B cell (primary cell): ENCODE measurements around the gene TBC1D22A. TPM values are rescaled to one million over a fixed set of nuclear protein-coding genes. Genes with fewer than 3 reads are reported as not detected.

Experiments used
- ATAC-seq: fragments of 200-7000 bp; cut with Tn5 transposase; one replicate; pipeline ENCODE4 v1.10.0; 2021; ENCODE audit warnings: low read depth, mild to moderate bottlenecking, moderate number of reproducible peaks, moderate library complexity
- CTCF ChIA-PET: fragments of 350-600 bp; sonication (Branson Sonifier 250); formaldehyde crosslinking; loops from one replicate; lab custom pipeline; 2021; ENCODE audit warnings: antibody characterized with exemption, inconsistent platforms; lab: Charles Lee
- POLR2A ChIA-PET: fragments of 350-600 bp; sonication (Branson Sonifier 250); formaldehyde crosslinking; loops from one replicate; lab custom pipeline; 2021; ENCODE audit warnings: antibody characterized with exemption; lab: Charles Lee
- DNase-seq: peaks from one replicate; pipeline ENCODE4 v3.0.0; 2013
- H2AFZ ChIP-seq: 2 replicates; pipeline ENCODE4 v1.6.1; 2012; ENCODE audit warnings: mild to moderate bottlenecking, low read depth, low read length; ENCODE audit not compliant: insufficient read depth, poor library complexity, severe bottlenecking
- H3K27ac ChIP-seq, 2 donors: 1 replicate in 1 of 2; 2 replicates in 1 of 2; pipeline ENCODE4 v1.5.1; 2012 to 2013; ENCODE audit warnings: low read length in 2 of 2, mild to moderate bottlenecking in 2 of 2, moderate library complexity in 1 of 2
- H3K27me3 ChIP-seq, 4 experiments: fragments of 200-600 bp in 1 of 4; sonication (generic) in 1 of 4; replicated peaks in 1 of 4; 1 replicate in 2 of 4; 2 replicates in 2 of 4; pipeline versions ENCODE4 v1.6.1 to v1.7.0; 2013 to 2016; ENCODE audit warnings: low read length in 3 of 4, mild to moderate bottlenecking in 2 of 4, mixed read lengths in 1 of 4, moderate library complexity in 1 of 4; ENCODE audit not compliant: insufficient read depth in 4 of 4, control insufficient read depth in 3 of 4; ENCODE audit errors: control extremely low read depth in 1 of 4
- H3K36me3 ChIP-seq, 2 experiments: replicated peaks in 1 of 2; 1 replicate in 1 of 2; 2 replicates in 1 of 2; pipeline versions ENCODE4 v1.6.1 to v1.7.1; 2013; ENCODE audit warnings: low read length in 1 of 2; ENCODE audit not compliant: insufficient read depth in 2 of 2, control insufficient read depth in 1 of 2; ENCODE audit errors: control extremely low read depth in 1 of 2, extremely low read depth in 1 of 2
- H3K4me1 ChIP-seq, 2 donors: fragments of 200-600 bp in 1 of 2; sonication (generic) in 1 of 2; 1 replicate in 1 of 2; 2 replicates in 1 of 2; pipeline versions ENCODE4 v1.5.1 to v1.6.1; 2013 to 2017; ENCODE audit warnings: low read length in 2 of 2; ENCODE audit not compliant: control insufficient read depth in 2 of 2, insufficient read depth in 2 of 2
- H3K4me2 ChIP-seq: replicated peaks from 2 replicates; pipeline ENCODE3; 2012; ENCODE audit warnings: mild to moderate bottlenecking, low read depth, low read length; ENCODE audit not compliant: poor library complexity, severe bottlenecking
- H3K4me3 ChIP-seq, 5 experiments: fragments of 200-600 bp in 1 of 5; sonication (generic) in 1 of 5; 1 replicate in 3 of 5; 2 replicates in 2 of 5; pipeline versions ENCODE4 v1.5.1 to v1.7.0; 2011 to 2016; ENCODE audit warnings: low read length in 4 of 5, mild to moderate bottlenecking in 4 of 5, low read depth in 2 of 5, control low read depth in 1 of 5, moderate library complexity in 1 of 5; ENCODE audit not compliant: insufficient read depth in 1 of 5; ENCODE audit errors: control extremely low read depth in 1 of 5, extremely low read depth in 1 of 5
- H3K79me2 ChIP-seq: fragments of 200-600 bp; sonication (generic); one replicate; pipeline ENCODE4 v1.6.0; 2016; ENCODE audit warnings: low read length; ENCODE audit not compliant: control insufficient read depth, insufficient read depth
- H3K9ac ChIP-seq: fragments of 200-600 bp; sonication (generic); 2 replicates; pipeline ENCODE4 v1.6.1; 2017; ENCODE audit warnings: mild to moderate bottlenecking, low read length, moderate library complexity
- H3K9me3 ChIP-seq, 3 donors: one replicate each; pipeline versions ENCODE4 v1.6.1 to v1.7.1; 2013; ENCODE audit warnings: low read length in 2 of 3; ENCODE audit not compliant: control insufficient read depth in 2 of 3, insufficient read depth in 1 of 3; ENCODE audit errors: control extremely low read depth in 1 of 3
- H4K20me1 ChIP-seq: 2 replicates; pipeline ENCODE4 v1.6.0; 2012; ENCODE audit warnings: mild to moderate bottlenecking, low read length; ENCODE audit not compliant: insufficient read depth, control insufficient read depth, poor library complexity, severe bottlenecking
- H3K27ac Mint-ChIP-seq: one replicate; pipeline ENCODE4 v1.8.0; 2021; ENCODE audit warnings: mixed read lengths
- H3K27me3 Mint-ChIP-seq: one replicate; pipeline ENCODE4 v1.8.0; 2021; ENCODE audit warnings: mixed read lengths
- H3K4me1 Mint-ChIP-seq: one replicate; pipeline ENCODE4 v1.8.0; 2021; ENCODE audit warnings: mixed read lengths
- H3K4me3 Mint-ChIP-seq: one replicate; pipeline ENCODE4 v1.8.0; 2021; ENCODE audit warnings: mixed read lengths
- H3K9me3 Mint-ChIP-seq: one replicate; pipeline ENCODE4 v1.8.0; 2022; ENCODE audit warnings: mixed read lengths; ENCODE audit not compliant: insufficient read depth
- CTCF ChIP-seq: fragments of 200-600 bp; IDR thresholded peaks from one replicate; pipeline ENCODE4 v1.8.0; 2022; ENCODE audit warnings: antibody characterized with exemption, mild to moderate bottlenecking
- EZH2 ChIP-seq: IDR thresholded peaks from 2 replicates; pipeline ENCODE4 v1.6.1; 2012; ENCODE audit warnings: borderline replicate concordance, low read depth, mild to moderate bottlenecking, moderate library complexity, low read length; ENCODE audit not compliant: insufficient read depth, poor library complexity, severe bottlenecking
- WGBS: methylation state at CpG from one replicate; pipeline ENCODE4 v1.1.5; 2013; ENCODE audit warnings: missing lambda C conversion rate; ENCODE audit not compliant: insufficient coverage; 5-methylcytosine and 5-hydroxymethylcytosine counted together
- intact Hi-C: fragments of 100-400 bp; cut with micrococcal nuclease; formaldehyde crosslinking; loops from one replicate; pipeline ENCODE4 v1.10.0; 2022
- polyA plus RNA-seq: library from polyadenylated mRNA; depleted of rRNA; stranded (reverse); fragments of >200 nt; gene quantifications from 2 replicates; pipeline ENCODE4 v1.2.3, GENCODE V29; 2012
- total RNA-seq, 2 donors: library from RNA; stranded (reverse); fragments of 120-200 nt in 1 of 2; gene quantifications; 1 replicate in 1 of 2; 2 replicates in 1 of 2; pipeline versions ENCODE4 v1.2.3 to v1.2.4, GENCODE V29; 2013 to 2022

Gene TBC1D22A
- total and polyA plus RNA-seq, 2 donors (not counting 1 experiment from before 2014, with no cell fraction given) = 73.8 to 128 TPM

- peaks cover 77% of the 10 kb centered on the region for H4K20me1 ChIP-seq
- H3K4me2 ChIP-seq = no peak overlapping the region
- H2AFZ ChIP-seq = no peak overlapping the region
- H3K27ac ChIP-seq = no peak overlapping the region
- Mint-ChIP-seq H3K27ac (peak overlapping the region; percentile 32), H3K27me3 (no peaks in the 10 kb centered on the region), H3K4me1 (peaks cover 14% of the 10 kb centered on the region), H3K4me3 (no peak overlapping the region), H3K9me3 (no peaks in the 10 kb centered on the region)
- no peaks in the 10 kb centered on the region for H3K4me1 ChIP-seq
- H3K9me3 ChIP-seq = peaks cover 0 to 3% (median 0%) of the 10 kb centered on the region in 3 donors
- ATAC-seq = no peak
- CTCF ChIA-PET = no interaction called here
- POLR2A ChIA-PET = no interaction called here
- 94% methylated on average over 23 of the region's 24 CpGs for WGBS
- intact Hi-C loops = no loop called here
- H3K27me3 ChIP-seq = no peaks in the 10 kb centered on the region
- TF ChIP-seq EZH2 = no peak
- TF ChIP-seq CTCF = no peak
- DNase-seq = no peak
- H3K79me2 ChIP-seq = peaks cover 71% of the 10 kb centered on the region
- no peak overlapping the region for H3K4me3 ChIP-seq
- peaks cover 0 to 52% of the 10 kb centered on the region in 2 experiments for H3K36me3 ChIP-seq
- no peak overlapping the region for H3K9ac ChIP-seq
These were observed 173.3 kb downstream of the TBC1D22A start for GRCh38 chr22:46935506-46936377.

- Histone ChIP-seq H3K4me3 (no peak overlapping the region), H3K4me1 (no peaks in the 10 kb centered on the region), H3K36me3 (peaks cover 0 to 49% of the 10 kb centered on the region in 2 experiments), H3K9ac (no peak overlapping the region), H3K9me3 (peaks cover 0 to 3% (median 0%) of the 10 kb centered on the region in 3 donors), H2AFZ (no peak overlapping the region), H3K4me2 (no peak overlapping the region), H3K27ac (no peak overlapping the region), H3K79me2 (peaks cover 64% of the 10 kb centered on the region), H4K20me1 (peaks cover 70% of the 10 kb centered on the region), H3K27me3 (no peaks in the 10 kb centered on the region)
- WGBS = 98% methylated on average over 10 of the region's 12 CpGs
- ChIA-PET CTCF (no interaction called here), POLR2A (no interaction called here)
- no peak for ATAC-seq
- Mint-ChIP-seq H3K9me3 (no peaks in the 10 kb centered on the region), H3K4me3 (no peak overlapping the region), H3K27me3 (no peaks in the 10 kb centered on the region), H3K27ac (no peak overlapping the region), H3K4me1 (peaks cover 14% of the 10 kb centered on the region)
- no peak for TF ChIP-seq EZH2
- TF ChIP-seq CTCF = no peak
- no peak for DNase-seq
- intact Hi-C loops = no loop called here
These were observed 174.0 kb downstream of the TBC1D22A start for GRCh38 chr22:46936378-46936903.
